Fibroblast of villous mesenchyme (primary cell): ENCODE measurements around the gene TAF1D. TPM values are rescaled to one million over a fixed set of nuclear protein-coding genes. Genes with fewer than 3 reads are reported as not detected.

Experiments used
- DNase-seq: peaks from one replicate; pipeline ENCODE4 v3.0.0-alpha.2; 2010; ENCODE audit warnings: low read depth
- H3K4me3 ChIP-seq: 2 replicates; pipeline ENCODE4 v1.5.1; 2011; ENCODE audit warnings: low read depth, mild to moderate bottlenecking, low read length
- CTCF ChIP-seq: IDR thresholded peaks from 2 replicates; pipeline ENCODE4 v1.5.1; 2012; ENCODE audit warnings: low read depth, mild to moderate bottlenecking, low read length; ENCODE audit not compliant: insufficient read depth
- total RNA-seq: library from RNA; depleted of rRNA; stranded (reverse); fragments of >200 nt; gene quantifications from 2 replicates; pipeline ENCODE4 v1.2.3, GENCODE V29; 2012

Gene TAF1D
- total RNA-seq, 1 donor = 181 TPM

- H3K4me3 ChIP-seq = peak overlapping the region; percentile 98
- DNase-seq = peak; percentile 28
- no peak for TF ChIP-seq CTCF
Observed at GRCh38 chr11:93740031-93740729, 1.1 kb downstream of the TAF1D start.

- TF ChIP-seq CTCF = no peak
Observed at GRCh38 chr11:93738647-93739081, 2.6 kb downstream of the TAF1D start.

GRCh38 chr11:93737904-93738612 is 3.2 kb downstream of the TAF1D start:
- TF ChIP-seq CTCF = no peak
- DNase-seq = peak; percentile 12
- peak overlapping the region; percentile 98 for H3K4me3 ChIP-seq

More at GRCh38 chr11:93738647-93739081, 2.6 kb downstream of the TAF1D start:
- H3K4me3 ChIP-seq = peak overlapping the region; percentile 98
- no peak for DNase-seq

GRCh38 chr11:93736129-93736528 is 5.2 kb downstream of the TAF1D start:
- peak; percentile 26 for DNase-seq
- no peak for TF ChIP-seq CTCF
- no peak overlapping the region for H3K4me3 ChIP-seq

- no peak overlapping the region for H3K4me3 ChIP-seq
- no peak for TF ChIP-seq CTCF
Observed at GRCh38 chr11:93735627-93736026, 5.7 kb downstream of the TAF1D start.

GRCh38 chr11:93734427-93735222 is 6.7 kb downstream of the TAF1D start:
- no peak for DNase-seq
- H3K4me3 ChIP-seq = no peak overlapping the region
- TF ChIP-seq CTCF = no peak

More at GRCh38 chr11:93735627-93736026, 5.7 kb downstream of the TAF1D start:
- DNase-seq = no peak
